Putamen (tissue), 1 donor: ENCODE data around the gene RALGAPB.

ENCODE experiments used
- DNase-seq: peaks from one replicate; pipeline ENCODE4 v3.0.0-alpha.2; 2016; ENCODE audit warnings: low spot score

Gene RALGAPB

DNA sequence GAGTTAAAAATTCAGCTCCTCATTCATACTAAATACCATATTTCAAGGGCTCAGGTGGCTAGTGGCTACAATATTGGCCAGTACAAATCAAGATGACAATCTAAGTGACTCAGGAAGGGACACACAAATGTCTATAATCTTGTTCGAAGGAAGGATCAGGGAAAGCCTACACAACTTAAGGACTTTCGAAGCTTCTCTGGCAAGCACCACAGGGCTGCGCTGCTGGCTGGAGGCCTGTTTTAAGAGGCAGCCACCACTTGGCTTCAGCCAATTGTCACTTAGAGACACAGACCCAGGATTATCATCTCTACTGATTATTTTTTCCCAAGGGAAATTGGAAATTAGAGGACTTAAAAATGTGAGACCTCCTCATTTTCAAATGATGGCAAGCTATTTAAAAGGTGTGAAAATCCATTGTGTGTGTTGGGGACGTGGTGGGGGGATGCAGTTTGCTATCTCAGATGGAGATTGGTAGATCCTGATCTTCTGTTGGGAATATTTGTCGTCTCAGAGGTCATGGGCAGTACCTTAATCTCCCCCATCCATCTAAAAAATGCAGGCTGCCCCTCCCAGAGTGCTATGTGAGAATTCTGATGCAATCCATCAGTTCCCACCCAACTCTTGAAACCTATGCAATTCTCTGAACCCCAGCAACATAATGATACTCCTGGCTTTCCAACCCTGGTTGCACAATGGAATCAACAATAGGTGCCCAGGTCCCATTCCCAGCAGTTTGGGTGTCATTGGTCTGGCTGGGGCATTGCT lies 140.3 kb downstream of the RALGAPB start:
- no peak for DNase-seq

DNA sequence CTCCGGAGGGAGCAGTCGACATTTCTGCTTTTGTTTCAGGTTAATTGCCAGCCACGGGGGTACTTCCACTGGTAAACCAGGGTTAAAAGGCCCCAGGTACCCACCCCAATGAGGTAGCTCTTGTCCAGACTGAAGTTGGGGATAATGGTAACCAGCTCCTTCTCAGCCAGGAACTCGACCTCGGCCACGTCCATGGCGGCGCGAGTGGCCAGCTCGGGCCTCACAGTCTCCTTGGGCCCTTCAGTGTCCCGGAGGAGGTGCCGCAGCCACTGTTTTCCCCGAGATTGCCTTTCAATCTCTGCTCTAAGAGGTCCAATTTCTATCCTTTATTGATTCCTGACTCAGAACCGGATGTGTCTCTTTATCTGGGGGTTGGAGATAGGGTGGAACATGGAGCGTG lies 142.6 kb downstream of the RALGAPB start:
- DNase-seq, result no peak

DNA sequence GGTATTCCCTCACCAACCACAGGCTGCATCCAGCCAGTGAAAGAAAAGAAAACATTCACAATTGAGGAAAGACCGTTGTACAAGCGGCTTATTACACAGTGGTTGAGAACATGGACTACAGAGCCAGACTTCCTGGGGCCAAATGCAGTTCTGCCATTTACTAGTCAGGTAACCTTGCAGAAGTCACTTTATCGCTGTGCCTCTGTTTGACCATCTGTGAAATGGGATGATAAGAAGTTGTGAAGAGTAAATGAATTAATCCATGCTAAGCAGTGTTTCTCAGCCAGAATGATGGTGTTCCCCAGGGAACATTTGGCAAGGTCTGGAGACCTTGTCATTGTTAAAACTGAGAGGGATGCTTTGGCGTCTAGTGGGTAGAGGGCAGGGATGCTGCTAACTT lies 143.8 kb downstream of the RALGAPB start:
- no peak for DNase-seq

DNA sequence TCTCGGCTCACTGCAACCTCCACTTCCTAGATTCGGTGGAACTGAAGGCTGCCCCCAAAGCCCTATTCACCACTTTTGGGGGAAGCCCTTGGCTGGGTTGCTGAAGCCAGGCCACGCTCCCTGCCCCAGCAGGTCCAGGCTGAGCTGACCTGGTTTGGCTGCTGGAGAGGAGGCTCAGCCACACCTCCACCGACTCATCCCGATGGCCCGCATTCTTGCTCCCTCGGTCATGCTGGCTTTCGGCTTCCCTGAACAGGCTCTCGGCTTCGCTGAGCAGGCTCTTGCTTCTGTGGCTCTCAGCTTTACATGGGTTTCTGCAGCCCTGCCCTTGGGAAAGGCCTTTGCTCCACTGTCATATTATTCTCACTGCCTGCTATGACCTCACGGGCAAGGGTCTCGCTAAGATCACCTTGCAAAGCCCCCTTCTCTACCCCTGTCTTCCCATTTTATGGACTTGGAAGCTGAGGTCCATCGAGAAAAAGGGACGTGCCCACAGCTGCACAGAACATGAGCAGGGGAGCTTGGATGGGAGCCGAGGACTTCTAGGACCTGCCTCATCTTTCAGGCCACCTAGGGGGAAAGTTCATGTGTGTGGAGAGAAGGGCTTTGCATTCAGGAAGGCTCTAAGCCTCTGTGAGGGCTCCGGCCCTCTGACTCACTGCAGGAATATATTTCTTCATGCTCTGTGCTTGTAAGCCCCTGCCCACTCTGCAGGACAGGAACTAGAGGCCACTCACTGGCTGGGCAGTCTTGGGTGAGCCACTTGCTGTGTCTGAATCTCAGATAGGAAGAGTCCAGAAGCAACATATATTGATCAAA lies 144.6 kb downstream of the RALGAPB start:
- no peak for DNase-seq

DNA sequence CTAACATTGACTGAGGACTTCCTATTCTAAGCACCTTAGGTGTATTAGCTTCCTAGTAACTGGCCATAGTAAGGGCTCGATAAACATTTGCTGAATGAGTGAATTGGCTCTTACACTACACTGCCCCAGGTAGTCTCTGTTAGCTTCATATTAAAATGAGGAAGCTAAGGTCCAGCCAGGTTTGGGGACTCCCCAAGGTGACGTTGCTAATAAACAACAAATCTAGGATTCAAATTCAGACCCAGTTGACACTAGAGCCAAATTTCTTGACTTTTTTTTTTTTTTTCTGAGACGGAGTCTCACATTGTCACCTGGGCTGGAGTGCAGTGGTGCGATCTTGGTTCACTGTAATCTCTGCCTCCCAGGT lies 145.2 kb downstream of the RALGAPB start:
- DNase-seq, result no peak

DNA sequence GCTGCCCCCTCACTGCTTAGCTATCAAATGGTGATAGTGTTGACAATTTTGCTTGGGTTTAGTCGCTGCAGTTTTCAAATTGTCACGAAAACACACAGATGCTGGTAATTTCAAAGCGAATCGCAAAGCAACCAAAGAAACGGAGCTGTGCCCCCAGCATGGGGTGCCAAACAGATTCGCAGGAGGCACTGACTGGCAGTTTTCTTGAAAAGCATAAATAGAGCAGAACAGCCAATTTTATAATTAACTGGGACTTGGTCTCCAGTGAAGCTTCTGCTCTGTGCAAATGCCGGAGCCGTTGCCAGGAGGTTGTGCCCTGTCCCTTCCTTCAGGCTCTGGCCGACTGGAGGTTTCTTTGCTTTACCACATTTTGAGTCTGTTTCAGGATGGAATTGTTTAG lies 147.8 kb downstream of the RALGAPB start:
- DNase-seq, result no peak

DNA sequence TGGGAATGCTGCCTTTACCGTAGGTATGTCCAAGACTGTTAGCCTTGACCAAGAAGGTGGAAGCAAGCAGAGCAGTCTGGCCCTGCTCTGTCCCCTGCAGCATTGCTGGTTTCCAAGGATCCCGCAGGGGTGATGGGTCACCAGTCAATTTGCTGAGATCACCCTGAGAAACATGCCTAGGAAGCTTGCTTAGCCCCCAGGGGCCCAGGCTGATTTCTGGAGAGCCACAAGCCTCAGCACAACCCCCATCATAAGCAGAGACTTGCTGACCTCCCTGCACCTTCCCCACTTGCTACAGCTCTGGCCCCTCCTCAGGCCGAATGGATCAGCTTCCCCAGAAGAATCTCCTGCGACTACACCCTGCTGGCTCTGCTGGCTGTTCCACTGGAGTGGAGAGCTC lies 150.4 kb downstream of the RALGAPB start:
- no peak for DNase-seq

DNA sequence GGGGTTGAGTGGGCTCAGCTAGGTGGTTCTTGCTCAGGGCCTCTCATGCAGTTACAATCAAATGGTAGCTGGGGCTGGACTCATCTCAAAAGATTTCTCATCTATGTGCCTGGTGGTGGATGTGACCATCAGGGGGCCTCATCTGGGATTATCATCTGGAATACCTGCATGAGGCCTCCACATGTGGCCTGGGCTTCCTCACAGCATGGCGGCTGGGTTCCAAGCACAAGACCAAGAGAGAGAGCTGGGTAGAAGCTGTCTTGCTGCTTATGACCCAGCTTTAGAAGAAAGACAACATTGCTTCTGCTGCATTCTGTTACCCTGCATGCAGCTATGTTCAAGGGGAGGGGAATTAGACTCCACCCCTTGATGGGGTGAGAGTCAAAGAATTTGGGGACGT lies 151.4 kb downstream of the RALGAPB start:
- no peak for DNase-seq

DNA sequence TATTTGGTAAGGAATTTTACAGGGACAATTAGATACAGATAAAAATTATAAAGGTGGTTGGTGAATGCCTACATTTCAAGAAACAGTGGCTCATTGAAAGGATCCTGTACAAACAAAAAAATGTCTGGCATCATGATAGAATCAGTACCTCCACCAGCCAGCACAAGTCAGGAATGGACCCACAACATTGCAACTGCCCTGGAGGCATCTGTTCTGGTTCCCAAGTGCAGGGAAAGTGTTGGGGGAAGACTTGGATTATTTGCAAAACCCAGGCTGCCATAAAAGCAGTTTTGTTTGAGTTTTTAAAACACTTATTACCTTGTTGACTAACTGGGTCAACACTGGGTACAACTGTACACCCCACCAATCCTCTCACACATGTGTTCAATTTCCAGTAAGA lies 153.3 kb downstream of the RALGAPB start:
- no peak for DNase-seq

DNA sequence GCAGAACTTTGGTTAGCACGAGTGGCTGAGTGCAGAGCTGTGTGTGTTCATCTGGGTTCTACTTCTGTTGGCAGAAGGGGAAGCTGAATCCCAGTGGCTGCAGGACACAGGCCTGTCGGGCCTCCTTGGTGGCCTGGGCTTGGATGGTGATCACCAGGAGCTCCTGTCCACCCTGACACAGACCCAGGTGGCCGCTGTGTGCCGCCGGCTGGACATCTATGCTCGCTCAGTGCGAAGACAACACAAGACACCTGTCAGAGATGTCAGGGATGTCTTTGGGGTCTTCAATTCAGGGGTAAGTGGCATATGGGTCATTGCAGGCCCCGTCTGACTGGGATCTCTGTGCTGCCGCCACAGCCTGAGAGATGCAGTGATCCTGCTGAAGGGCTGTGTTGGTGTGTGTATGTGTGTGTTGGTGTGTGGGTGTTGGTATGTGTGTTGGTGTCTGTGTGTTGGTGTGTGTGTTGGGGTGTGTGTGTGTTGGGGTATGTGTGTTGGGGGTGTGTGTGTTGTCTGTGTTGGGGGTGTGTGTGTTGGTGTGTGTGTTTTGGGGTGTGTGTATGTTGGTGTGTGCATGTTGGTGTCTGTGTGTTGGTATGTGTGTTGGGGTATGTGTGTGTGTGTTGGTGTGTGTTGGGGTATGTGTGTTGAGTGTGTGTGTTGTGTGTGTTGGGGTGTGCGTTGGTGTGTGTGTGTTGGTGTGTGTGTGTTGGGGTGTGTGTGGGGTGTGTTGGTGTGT lies 154.4 kb downstream of the RALGAPB start:
- no peak for DNase-seq
